ENCODE data around the gene CIITA.

The CIITA gene

DNA sequence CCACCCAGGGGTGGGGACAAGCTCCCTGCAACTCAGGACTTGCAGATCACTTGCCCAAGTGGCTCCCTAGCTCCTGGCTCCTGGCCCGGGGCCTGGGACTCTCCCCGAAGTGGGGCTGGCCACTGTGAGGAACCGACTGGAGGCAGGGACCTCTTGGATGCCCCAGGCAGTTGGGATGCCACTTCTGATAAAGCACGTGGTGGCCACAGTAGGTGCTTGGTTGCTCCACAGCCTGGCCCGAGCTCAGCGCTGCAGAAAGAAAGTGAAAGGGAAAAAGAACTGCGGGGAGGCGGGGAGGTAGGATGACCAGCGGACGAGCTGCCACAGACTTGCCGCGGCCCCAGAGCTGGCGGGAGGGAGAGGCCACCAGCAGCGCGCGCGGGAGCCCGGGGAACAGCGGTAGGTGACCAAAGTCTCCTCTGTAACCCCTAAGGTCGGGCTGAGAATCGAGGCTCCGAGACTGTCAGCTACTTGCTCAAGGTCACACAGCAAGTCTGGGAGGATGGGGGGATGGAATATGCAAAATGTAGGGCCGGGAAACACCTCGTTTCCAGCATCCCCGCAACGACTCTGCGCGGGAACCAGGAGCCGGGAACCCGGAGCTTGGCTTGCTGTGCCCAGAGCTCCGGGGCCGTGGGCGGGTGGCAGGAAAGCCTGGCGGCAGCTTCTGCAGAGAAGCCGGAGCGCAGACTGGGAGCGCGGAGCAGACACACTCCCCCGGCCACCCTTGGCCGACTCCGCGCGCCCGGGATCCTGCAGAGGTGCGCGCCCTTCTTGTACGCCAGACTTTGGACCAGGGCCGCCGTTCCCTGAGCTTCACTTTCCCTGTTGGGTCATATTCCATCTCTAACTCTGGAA, 1.9 kb downstream of the CIITA start:
- H3K27ac ChIP-seq = peak overlapping the region; percentile 43; the same call in 1 of the 2 replicates
- ChIA-PET CTCF (interaction anchor here (0.6 to 0.7 kb wide), 2 partner anchors 45 to 50 kb away, joined by 3 read pairs; no protein-coding TSS in a partner anchor), POLR2A (ENCODE audit: low non-redundant PET) (interaction anchor here (1.1 kb wide), 1 partner anchor 135 kb away, joined by 3 read pairs; the partner anchor contains the start of gene NUBP1)
- peak; percentile 38 for DNase-seq (ENCODE audit: low spot score)
- TF ChIP-seq, protein P1, sequence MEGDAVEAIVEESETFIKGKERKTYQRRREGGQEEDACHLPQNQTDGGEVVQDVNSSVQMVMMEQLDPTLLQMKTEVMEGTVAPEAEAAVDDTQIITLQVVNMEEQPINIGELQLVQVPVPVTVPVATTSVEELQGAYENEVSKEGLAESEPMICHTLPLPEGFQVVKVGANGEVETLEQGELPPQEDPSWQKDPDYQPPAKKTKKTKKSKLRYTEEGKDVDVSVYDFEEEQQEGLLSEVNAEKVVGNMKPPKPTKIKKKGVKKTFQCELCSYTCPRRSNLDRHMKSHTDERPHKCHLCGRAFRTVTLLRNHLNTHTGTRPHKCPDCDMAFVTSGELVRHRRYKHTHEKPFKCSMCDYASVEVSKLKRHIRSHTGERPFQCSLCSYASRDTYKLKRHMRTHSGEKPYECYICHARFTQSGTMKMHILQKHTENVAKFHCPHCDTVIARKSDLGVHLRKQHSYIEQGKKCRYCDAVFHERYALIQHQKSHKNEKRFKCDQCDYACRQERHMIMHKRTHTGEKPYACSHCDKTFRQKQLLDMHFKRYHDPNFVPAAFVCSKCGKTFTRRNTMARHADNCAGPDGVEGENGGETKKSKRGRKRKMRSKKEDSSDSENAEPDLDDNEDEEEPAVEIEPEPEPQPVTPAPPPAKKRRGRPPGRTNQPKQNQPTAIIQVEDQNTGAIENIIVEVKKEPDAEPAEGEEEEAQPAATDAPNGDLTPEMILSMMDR (conservative IDR thresholded peaks at IDR 0.05; ENCODE audit: low read depth) = no peak

DNA sequence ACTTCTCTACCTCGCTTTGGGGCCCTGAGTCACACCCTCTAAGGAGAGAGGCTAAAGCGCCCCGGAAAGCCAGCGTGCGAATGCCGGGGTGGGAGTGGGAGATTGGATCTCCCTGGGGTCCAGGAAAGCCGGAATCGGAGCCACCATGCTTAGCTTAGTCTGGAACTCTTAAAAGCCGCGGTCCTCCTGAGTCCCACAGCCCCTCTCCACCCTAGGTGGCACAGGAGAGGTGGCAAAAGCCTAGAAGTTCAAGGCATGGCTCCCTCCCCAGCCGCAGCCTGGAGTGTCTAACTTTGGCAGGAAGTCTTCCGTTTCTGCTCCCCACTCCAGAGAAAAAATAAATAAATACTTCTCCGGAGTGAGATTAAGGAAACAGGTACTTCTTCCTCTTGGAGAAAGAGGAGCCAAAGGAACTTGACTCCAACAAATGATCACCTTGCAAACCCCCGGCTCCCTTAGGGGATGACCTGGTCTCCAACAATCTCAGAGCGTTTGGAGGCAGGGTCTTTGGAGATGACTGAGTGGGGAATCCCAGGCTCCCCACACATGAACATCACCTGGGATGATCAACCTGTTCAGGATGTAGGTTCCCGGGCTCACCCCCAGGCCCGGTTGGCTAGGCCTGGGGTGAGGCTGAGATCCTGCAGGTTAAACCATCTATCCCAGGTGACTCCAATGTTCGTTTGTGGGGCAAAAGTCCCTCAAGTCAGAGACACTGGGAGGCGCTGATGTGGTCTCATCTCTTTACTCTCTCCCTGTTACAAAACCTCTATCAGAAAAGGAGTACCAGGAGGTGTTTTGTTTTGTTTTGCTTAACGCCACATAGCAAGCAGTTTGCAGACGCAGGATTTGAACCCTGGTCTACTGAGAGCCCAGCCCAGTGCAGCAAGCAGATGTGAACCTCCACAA, 2.9 kb downstream of the CIITA start:
- TF ChIP-seq, protein P1 (conservative IDR thresholded peaks at IDR 0.05; ENCODE audit: low read depth) = no peak
- POLR2A ChIA-PET (ENCODE audit: low non-redundant PET) = no interaction called here
- CTCF ChIA-PET = no interaction called here
- H3K27ac ChIP-seq = no peak overlapping the region
- DNase-seq (ENCODE audit: low spot score) = no peak

DNA sequence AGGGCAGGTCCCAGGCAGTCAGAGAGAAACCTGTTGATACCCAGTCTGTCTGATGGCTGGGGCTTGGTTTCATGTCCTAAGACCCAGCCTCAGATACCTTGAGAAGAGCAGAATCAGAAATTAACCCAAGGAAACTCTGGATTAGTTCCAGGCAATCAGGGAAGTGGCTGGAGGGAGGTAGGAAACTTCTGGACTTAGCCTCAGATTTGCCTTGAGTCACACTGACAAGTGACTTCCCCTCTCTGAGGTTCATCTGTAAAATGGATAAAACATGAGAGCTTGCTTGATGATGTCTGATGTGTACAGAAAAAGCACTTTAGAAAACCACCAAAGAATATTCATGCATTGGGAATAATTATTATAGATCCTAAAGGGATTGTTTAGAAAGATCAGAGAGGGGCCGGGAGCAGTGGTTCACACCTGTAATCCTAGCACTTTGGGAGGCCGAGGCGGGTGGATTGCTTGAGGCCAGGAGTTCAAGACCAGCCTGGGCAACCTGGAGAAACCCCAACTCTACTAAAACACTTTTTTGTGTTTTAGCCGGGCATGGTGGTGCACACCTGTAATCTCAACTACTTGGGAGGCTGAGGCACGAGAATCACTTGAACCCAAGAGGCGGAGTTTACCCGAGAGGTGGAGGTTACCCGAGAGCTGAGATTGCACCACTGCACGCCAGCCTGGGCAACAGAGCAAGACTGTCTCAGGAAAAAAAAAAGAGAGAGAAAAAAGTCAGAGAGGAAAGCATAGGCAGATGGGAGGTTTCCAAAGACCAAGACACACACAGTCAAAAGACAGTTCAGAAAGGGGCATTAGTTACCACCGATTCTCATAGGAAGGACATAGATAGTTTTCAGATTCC, 3.8 kb downstream of the CIITA start:
- no peak for DNase-seq (ENCODE audit: low spot score)
- POLR2A ChIA-PET (ENCODE audit: low non-redundant PET) = no interaction called here
- no peak overlapping the region for H3K27ac ChIP-seq
- CTCF ChIA-PET = no interaction called here
- TF ChIP-seq, protein P1 (conservative IDR thresholded peaks at IDR 0.05; ENCODE audit: low read depth) = no peak

DNA sequence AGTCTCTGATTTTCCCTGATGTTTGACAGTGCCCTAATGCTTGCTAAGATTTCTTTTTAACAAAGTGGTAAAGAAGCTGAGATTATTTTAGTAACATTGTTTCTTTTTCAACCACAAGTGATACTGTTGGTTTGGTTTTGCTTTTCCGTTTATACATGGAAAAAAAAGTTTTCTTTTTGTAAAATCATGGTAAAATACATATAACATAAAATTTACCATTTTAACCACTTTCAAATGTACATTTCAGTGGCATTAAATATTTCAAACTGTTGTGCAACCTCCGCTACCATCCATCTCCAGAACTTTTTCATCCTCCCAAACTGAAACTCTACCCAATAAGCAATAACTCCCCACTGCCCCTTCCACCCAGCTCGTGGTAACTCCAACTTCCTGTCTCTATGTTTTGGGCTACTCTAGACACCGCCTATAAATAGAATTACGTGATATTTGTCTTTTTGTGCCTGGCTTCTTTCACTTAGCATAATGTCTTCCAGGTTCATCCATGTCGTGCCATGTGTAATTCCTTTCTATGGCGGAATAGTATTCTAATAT, 4.6 kb downstream of the CIITA start:
- H3K27ac ChIP-seq = no peak overlapping the region
- no peak for DNase-seq (ENCODE audit: low spot score)
- ChIA-PET POLR2A (ENCODE audit: low non-redundant PET) (no interaction called here), CTCF (no interaction called here)
- TF ChIP-seq, protein P1 (conservative IDR thresholded peaks at IDR 0.05; ENCODE audit: low read depth) = no peak

DNA sequence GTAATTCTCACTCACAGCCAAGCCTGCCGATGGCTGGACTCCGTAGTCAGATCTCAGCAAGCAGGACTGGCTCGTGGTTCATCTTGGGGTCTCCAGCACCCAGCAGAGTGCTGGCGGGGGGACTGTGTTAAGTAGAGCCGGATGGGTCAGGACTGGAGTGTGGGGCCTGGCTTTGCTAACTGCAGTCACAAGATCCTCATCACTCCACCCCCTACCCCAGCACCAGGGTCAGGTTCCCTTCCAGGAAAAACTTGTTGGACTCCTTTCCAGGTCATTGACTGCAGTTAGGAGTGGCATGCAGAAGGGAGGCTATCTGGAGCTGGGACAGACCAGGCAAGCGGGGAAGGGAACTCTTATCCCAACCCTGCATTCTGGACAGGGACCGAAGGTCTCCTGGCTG, 6.0 kb downstream of the CIITA start:
- H3K27ac ChIP-seq = no peak overlapping the region
- TF ChIP-seq, protein P1 (conservative IDR thresholded peaks at IDR 0.05; ENCODE audit: low read depth) = no peak
- ChIA-PET CTCF (interaction anchor here (1.1 kb wide), 1 partner anchor 36 kb away, joined by 6 read pairs; no protein-coding TSS in a partner anchor), POLR2A (ENCODE audit: low non-redundant PET) (no interaction called here)
- peak; percentile 18 for DNase-seq (ENCODE audit: low spot score)
